ENCODE measurements around the gene FRA10AC1. TPM values are rescaled to one million over a fixed set of nuclear protein-coding genes. Genes with fewer than 3 reads are reported as not detected.

The FRA10AC1 gene
- total and polyA plus RNA-seq, 2 of the 13 experiments (the other 11 are each of a cell fraction or from before 2014, with no cell fraction given): 5.3 to 7.4 TPM

GRCh38 chr10:93672022-93672678 lies 30.2 kb downstream of the FRA10AC1 start (continued):
- TF ChIP-seq MLXIP (CRISPR knock-in tag; IDR thresholded peaks at IDR 0.05; ENCODE audit: borderline replicate concordance) (no peak), CREB1 (IDR thresholded peaks at IDR 0.05) (no peak), CREB1 (CRISPR knock-in tag; IDR thresholded peaks at IDR 0.05) (peak; percentile 39; the same call in 1 of the 2 replicates), ZNF251 (CRISPR knock-in tag; IDR thresholded peaks at IDR 0.05) (no peak), SMAD1 (CRISPR knock-in tag; IDR thresholded peaks at IDR 0.05; ENCODE audit: borderline replicate concordance, low read depth) (no peak), MZF1 (CRISPR knock-in tag; IDR thresholded peaks at IDR 0.05; ENCODE audit: borderline replicate concordance) (no peak), ZSCAN9 (CRISPR knock-in tag; IDR thresholded peaks at IDR 0.05; ENCODE audit: borderline replicate concordance) (no peak), ZBTB7A (CRISPR knock-in tag; IDR thresholded peaks at IDR 0.05) (no peak), ZNF318 (CRISPR knock-in tag; IDR thresholded peaks at IDR 0.05) (no peak), KLF11 (CRISPR knock-in tag; IDR thresholded peaks at IDR 0.05) (no peak), BCL3 (CRISPR knock-in tag; IDR thresholded peaks at IDR 0.05) (no peak), TARDBP (CRISPR knock-in tag; IDR thresholded peaks at IDR 0.05) (no peak), PCBP2 (optimal IDR thresholded peaks at IDR 0.05; ENCODE audit: low read depth, low read length, poor library complexity, severe bottlenecking) (no peak), NAIF1 (CRISPR knock-in tag; IDR thresholded peaks at IDR 0.05; ENCODE audit: borderline replicate concordance) (no peak)

Data from HepG2 (cell line).